Subcutaneous abdominal adipose tissue (tissue), 5 donors: ENCODE data around the gene HIGD1A.
A peak's percentile ranks its signal among the peaks of the same experiment; 100 is the strongest.

Experiments used
- H3K27ac ChIP-seq: one replicate; pipeline ENCODE4 v1.7.0; 2013; ENCODE audit warnings: low read depth, mild to moderate bottlenecking, inconsistent platforms, low read length, moderate library complexity
- H3K27me3 ChIP-seq, 5 donors: one replicate each; pipeline ENCODE4 v1.7.0; 2013; ENCODE audit warnings: low read length in 5 of 5, inconsistent platforms in 1 of 5; ENCODE audit not compliant: control insufficient read depth in 5 of 5, insufficient read depth in 4 of 5
- H3K36me3 ChIP-seq, 5 donors: one replicate each; pipeline ENCODE4 v1.7.0; 2013; ENCODE audit warnings: low read length in 5 of 5; ENCODE audit not compliant: control insufficient read depth in 5 of 5, insufficient read depth in 5 of 5
- H3K4me1 ChIP-seq, 5 donors: one replicate each; pipeline ENCODE4 v1.7.0; 2013; ENCODE audit warnings: low read length in 5 of 5, mild to moderate bottlenecking in 3 of 5, moderate library complexity in 1 of 5; ENCODE audit not compliant: control insufficient read depth in 5 of 5, insufficient read depth in 5 of 5
- H3K4me3 ChIP-seq, 5 donors: one replicate each; pipeline ENCODE4 v1.7.0; 2013; ENCODE audit warnings: low read length in 5 of 5, low read depth in 1 of 5
- H3K9ac ChIP-seq, 5 donors: one replicate each; pipeline ENCODE4 v1.7.0; 2013; ENCODE audit warnings: low read length in 5 of 5, mild to moderate bottlenecking in 4 of 5, moderate library complexity in 3 of 5
- H3K9me3 ChIP-seq, 5 donors: one replicate each; pipeline ENCODE4 v1.7.0; 2013; ENCODE audit warnings: low read length in 5 of 5; ENCODE audit not compliant: control insufficient read depth in 5 of 5
- donor health status: healthy.
- donor health status: healthy.
- donor health status: healthy.
- donor health status: healthy.
- donor health status: healthy.

HIGD1A gene

DNA sequence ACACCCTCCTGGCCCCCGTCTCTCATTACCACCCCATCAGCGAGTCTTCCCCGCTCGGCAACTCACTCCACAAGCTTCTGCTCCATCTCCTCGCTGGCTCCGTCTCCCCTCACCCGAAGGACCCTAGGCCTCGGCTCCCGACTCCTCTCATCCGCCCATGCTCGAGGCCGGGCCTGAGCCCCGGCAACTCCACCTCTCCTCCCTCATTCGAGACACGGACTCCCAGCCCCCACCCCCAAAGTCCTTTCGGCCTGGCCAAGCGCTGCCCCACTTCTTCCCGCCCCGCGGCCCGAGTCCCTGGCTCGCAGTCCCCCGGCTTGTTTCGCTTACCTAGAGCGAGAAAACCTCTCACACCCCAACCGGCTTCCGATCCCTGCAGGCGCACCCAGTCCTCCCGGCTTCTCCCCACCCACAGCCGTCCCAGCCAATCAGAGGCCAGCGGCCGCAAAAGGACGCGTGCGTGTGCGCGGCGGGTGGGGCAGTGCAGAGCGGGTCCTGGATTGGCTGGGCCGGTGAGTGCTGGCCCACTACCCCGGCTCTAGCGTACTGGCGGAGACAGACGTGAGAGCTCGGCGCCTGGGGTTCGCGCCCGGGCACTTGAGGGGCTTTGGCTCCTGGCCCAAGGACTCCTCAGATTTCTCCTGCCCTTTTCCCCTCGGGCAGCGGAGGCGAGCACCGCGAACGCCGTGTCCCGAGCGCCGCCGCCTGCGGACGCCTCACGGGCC, at the start of gene HIGD1A:
TSS of gene HIGD1A (minus strand) at position 385 of the 725 bp plus-strand sequence. CDS start 10,237 bp downstream, outside the sequence.
- H3K4me1 ChIP-seq: peaks cover 9 to 43% (median 29%) of the 10 kb centered on the region in 5 donors
- H3K27ac ChIP-seq: peak within 1 kb of the TSS; percentile 95
- H3K9me3 ChIP-seq: no peaks in the 10 kb centered on the region
- peak within 1 kb of the TSS; percentile 91 to 98 (median 97) for H3K4me3 ChIP-seq
- H3K36me3 ChIP-seq: no peaks in the 10 kb centered on the region
- H3K27me3 ChIP-seq: no peaks in the 10 kb centered on the region
- H3K9ac ChIP-seq: peak within 1 kb of the TSS; percentile 93 to 98 (median 96)

DNA sequence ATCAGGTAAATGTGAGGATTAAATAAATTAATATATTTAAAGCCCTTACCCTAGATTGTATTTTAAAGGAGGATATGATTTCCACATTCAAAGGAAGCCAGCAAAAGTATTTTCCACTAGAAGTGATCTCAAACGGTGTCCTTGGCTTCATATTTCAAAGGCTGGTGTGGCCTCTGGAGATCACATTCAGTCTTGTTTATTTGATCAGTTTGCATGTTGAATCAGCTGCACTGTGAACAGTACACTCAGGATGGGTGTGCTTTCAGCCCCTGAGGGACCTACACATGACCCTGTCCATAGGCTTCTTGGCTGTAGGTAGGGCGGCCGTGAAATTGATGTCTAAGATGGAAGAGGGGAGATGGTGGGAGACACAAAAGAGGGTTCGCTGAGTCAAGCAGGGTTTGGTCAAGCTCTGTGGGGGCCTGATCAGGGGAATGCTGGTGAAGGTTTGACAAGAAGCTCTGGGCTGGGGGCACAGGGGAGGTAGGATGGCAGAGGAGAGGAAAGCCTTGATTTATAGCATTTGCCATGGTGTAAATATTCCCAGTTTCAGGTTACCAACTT, 49.5 kb upstream of the HIGD1A start:
- Histone ChIP-seq H3K27ac (no peak overlapping the region), H3K9me3 (no peaks in the 10 kb centered on the region), H3K27me3 (no peaks in the 10 kb centered on the region), H3K9ac (no peak overlapping the region), H3K4me3 (no peak overlapping the region), H3K4me1 (peaks cover 6 to 21% (median 15%) of the 10 kb centered on the region in 5 donors), H3K36me3 (no peaks in the 10 kb centered on the region)

DNA sequence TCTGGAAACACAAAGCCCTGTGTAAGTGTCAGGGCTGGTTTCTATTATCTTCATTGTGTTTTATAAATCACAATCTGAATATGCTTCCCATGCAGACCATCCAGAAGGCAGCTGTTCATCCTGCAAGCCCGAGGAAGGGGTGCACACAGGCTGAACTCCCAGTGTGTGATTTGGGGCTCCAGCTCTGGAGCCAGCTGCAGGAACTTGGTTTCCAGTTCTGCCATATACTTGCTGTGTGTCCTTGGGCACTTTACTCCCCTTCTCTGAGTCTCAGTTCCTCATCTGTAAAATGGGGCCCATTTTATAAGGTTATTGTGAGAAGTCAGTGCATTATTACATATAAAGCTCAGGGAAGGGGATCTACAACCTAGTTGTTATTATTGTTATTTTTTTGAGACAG, 48.8 kb upstream of the HIGD1A start:
- H3K36me3 ChIP-seq: no peaks in the 10 kb centered on the region
- H3K4me3 ChIP-seq: no peak overlapping the region
- no peaks in the 10 kb centered on the region for H3K9me3 ChIP-seq
- H3K9ac ChIP-seq: peak overlapping the region in 1 of 5 donors; percentile 34
- peaks cover 6 to 21% (median 15%) of the 10 kb centered on the region in 5 donors for H3K4me1 ChIP-seq
- no peaks in the 10 kb centered on the region for H3K27me3 ChIP-seq
- no peak overlapping the region for H3K27ac ChIP-seq

DNA sequence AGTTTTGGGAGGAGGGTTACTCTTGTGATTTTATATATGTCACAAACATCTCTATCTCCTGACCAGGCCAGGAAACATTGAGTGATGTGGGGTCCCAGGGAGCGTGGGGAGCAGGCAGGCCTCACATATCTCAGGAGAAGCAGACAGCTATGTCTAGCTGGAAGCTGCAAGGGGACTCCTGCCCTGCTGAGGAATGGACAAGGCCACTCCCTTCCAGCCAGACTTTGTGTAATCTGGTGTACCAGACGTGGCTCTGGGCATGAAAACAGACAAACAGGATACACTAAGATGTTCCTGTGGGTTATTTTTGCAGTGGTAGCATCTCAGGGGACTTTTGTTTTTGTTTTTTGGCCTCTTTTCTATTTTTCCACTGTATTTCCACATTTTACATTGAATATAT, 48.2 kb upstream of the HIGD1A start:
- Histone ChIP-seq H3K9ac (peak overlapping the region in 3 of 5 donors; percentile 21 to 62 (median 34)), H3K4me1 (peaks cover 6 to 24% (median 20%) of the 10 kb centered on the region in 5 donors), H3K36me3 (no peaks in the 10 kb centered on the region), H3K9me3 (no peaks in the 10 kb centered on the region), H3K27ac (peak overlapping the region; percentile 3), H3K4me3 (no peak overlapping the region), H3K27me3 (no peaks in the 10 kb centered on the region)

DNA sequence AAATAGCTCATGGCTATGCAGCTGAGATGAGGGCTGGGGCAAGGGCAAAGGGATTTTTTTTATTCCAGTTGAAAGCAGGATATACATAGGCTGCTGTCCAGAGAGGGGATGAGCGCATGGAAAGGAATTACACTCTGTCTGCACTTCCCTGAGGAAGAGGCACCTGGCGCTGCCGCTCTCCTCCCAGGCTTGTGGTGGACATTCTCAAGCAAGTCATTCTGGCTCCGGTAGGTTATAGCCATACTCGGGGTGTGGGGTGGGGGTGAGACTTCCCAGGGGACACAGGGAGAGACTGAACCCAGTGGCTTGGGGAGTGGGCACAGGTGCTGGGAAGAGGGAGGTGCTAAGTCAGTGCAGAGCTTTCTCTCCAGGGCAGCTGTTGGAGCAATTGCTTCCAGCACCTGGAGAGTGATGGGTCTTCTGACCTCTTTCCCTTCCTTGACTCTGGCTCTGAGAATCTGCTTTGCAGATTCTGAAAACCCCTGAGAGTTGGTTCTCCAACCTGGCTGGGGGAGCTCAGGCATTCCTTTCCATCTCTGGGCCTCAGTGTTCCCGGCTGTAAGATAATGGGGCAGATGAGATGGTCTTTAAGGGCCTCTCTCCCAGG, 47.0 kb upstream of the HIGD1A start:
- H3K4me3 ChIP-seq: no peak overlapping the region
- H3K9ac ChIP-seq: no peak overlapping the region
- peaks cover 8 to 35% (median 30%) of the 10 kb centered on the region in 5 donors for H3K4me1 ChIP-seq
- no peaks in the 10 kb centered on the region for H3K36me3 ChIP-seq
- no peaks in the 10 kb centered on the region for H3K9me3 ChIP-seq
- no peaks in the 10 kb centered on the region for H3K27me3 ChIP-seq
- no peak overlapping the region for H3K27ac ChIP-seq

DNA sequence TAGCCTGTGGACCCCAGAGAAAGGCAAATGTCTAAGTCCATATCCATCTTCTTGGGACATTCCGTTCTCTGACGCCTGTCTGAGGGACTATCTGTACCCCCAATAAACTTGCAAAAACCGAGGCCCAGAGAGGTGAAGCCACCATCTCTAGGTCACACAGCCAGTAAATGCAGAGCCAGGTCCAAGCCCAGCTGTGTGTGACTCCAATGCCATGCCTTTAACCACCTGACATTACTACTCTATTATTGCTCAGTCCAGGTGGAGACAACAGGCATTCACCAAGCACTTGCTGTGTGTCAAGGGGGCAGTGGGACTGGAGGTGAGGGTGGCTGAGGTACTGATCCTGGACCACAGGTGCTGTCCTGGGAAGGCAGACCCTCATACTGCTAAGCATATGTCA, 46.0 kb upstream of the HIGD1A start:
- Histone ChIP-seq H3K4me1 (peaks cover 10 to 40% (median 36%) of the 10 kb centered on the region in 5 donors), H3K9me3 (no peaks in the 10 kb centered on the region), H3K4me3 (no peak overlapping the region), H3K36me3 (no peaks in the 10 kb centered on the region), H3K27ac (no peak overlapping the region), H3K27me3 (no peaks in the 10 kb centered on the region), H3K9ac (no peak overlapping the region)

DNA sequence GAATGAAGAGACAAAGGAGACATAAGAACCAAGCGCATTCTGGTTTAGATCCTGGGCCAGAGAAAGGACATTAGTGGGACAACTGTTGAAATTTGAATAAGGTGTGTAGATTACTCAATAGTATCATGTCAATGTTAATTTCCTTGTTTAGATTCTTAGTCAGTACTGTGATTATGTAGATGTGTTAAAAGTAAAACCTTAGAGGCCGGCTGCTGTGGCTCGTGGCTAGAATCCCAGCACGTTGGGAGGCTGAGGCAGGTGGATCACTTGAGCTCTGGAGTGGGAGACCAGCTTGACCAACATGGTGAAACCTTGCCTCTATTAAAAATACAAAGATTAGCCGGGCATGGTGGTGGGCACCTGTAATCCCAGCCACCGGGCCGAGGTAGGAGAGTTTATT, 44.7 kb upstream of the HIGD1A start:
- no peak overlapping the region for H3K9ac ChIP-seq
- no peaks in the 10 kb centered on the region for H3K9me3 ChIP-seq
- H3K4me3 ChIP-seq: no peak overlapping the region
- peaks cover 10 to 45% (median 36%) of the 10 kb centered on the region in 5 donors for H3K4me1 ChIP-seq
- H3K27ac ChIP-seq: no peak overlapping the region
- no peaks in the 10 kb centered on the region for H3K27me3 ChIP-seq
- no peaks in the 10 kb centered on the region for H3K36me3 ChIP-seq

DNA sequence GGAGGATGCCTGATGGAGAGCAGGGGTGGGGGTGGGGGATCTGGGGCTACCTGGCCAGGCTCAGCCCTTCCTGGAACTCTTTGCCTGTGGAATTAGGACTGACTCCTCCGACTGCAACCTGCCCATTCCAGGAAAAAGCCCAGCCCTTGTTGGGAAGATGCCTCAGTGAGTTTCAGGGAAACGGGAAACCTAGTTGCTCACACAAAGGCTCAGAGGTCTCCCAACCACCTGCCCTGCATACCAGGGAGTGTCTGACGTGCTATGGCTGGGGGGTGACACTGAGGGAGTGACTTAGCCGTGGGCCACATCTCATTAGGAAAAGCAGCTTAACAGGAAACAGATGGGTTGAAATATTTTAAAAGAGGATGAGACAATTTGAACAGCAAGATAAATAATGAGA, 43.4 kb upstream of the HIGD1A start:
- Histone ChIP-seq H3K9me3 (no peaks in the 10 kb centered on the region), H3K4me1 (peaks cover 10 to 45% (median 38%) of the 10 kb centered on the region in 5 donors), H3K36me3 (no peaks in the 10 kb centered on the region), H3K9ac (no peak overlapping the region), H3K4me3 (no peak overlapping the region), H3K27ac (peak overlapping the region; percentile 50), H3K27me3 (no peaks in the 10 kb centered on the region)

DNA sequence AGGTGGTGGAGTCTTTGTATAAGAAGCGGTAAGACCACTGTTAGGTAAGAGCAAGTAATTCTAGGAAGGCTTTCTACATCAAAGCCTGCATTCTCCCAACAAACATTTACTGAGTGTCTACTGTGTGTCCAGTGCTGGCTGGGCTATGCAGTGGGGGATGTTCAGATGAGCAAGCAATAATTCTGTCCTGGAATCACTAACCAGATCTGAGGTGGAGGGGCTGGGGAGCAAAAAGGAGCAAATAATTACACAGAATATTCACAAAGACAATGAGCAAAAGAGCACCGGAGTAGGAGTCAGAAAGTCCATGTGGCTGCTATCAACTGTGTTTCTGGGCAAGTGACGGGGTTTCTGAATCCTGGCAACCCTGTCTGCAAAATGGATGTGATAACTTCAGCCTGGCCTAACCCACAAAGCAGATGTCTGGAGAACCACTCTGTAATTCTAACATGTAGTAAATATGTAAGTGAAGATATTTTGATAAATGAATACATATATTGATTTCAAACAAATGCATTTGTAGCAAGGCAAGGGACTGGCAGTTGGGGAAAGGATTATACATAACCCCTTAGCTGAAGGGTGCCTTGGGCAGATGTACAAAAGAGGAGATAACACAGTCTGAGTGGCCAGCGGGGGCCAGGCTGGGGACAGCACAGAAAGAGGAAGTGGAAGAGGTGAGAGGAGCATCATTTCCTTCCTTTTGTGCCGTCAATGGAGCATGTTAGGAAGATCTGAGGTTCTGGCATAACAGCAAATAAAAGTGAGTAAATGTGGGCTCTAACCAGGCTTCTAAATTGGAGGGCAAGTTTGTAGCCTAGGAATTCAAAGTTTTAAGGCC, 42.6 kb upstream of the HIGD1A start:
- Histone ChIP-seq H3K9ac (peak overlapping the region in 2 of 5 donors; percentile 1 to 38), H3K4me1 (peaks cover 3 to 37% (median 30%) of the 10 kb centered on the region in 5 donors), H3K27ac (peak overlapping the region; percentile 50), H3K27me3 (no peaks in the 10 kb centered on the region), H3K36me3 (no peaks in the 10 kb centered on the region), H3K9me3 (no peaks in the 10 kb centered on the region), H3K4me3 (no peak overlapping the region)
